DMS114 treated with DMSO at 0.1 percent for 48 hours (cell line): ENCODE results near the gene FBXL16.
A peak's percentile ranks its signal among the peaks of the same experiment; 100 is the strongest.

ENCODE experiments used
- DNase-seq: peaks from one replicate; lab custom pipeline; 2025; ENCODE audit not compliant: unreplicated experiment; lab: John Stamatoyannopoulos, UW

The FBXL16 gene

DNA sequence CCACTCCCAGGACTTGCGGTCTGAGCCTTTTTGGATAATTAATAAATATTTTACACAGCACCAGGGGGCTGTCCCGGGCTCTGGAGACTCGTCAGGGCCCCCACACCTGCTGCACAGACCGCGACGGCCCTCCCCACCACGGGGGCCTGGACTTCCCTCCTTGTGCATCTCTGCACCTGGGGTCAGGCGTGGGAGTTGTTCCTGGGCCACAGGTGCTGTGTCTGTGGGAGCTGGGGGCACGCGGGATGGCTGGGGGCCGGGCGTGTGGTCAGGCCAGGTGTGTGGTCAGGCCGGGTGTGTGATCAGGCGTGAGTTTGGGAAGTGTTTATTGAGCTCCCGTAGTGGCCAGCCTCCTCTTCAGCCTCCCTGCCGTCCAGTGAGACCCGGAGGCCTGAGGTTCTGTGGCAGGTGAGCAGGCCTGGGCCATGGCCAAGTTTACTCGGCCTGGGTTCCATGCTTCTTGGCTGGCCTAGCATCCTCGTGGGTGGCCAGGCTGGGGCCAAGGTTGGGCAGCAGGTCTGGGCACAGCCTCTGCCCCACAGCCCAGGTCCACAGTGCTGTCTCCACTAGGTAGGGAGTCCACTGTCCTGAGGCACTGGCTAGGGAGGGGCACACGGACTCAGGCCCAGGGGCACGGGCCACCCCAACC is 27.3 kb downstream of the FBXL16 start:
- no peak for DNase-seq

DNA sequence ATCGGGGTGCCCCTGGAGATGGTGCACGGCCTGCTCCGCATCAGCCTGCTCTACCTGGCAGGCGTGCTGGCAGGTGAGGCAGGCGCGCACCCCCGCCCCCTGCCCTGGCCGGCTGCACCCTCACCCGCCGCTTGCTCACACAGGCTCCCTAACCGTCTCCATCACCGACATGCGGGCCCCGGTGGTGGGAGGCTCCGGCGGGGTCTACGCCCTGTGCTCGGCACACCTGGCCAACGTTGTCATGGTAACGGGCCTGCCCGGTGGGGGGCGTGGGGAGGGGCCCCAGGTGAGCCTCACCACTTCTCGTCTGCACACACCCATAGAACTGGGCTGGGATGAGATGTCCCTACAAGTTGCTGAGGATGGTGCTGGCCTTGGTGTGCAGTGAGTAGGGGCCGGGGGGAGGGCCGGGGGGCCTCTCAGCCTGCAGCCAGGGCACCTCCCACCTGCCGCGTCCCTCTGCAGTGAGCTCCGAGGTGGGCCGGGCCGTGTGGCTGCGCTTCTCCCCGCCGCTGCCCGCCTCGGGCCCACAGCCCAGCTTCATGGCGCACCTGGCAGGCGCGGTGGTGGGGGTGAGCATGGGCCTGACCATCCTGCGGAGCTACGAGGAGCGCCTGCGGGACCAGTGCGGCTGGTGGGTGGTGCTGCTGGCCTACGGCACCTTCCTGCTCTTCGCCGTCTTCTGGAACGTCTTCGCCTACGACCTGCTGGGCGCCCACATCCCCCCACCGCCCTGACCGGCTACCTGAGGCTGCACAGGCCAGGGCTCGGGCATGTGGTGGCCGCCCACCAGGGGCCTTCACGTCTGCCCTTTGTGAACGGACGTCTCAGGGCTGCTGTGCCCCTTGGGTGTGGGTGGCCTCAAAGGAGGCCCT is 28.0 kb downstream of the FBXL16 start:
- no peak for DNase-seq

DNA sequence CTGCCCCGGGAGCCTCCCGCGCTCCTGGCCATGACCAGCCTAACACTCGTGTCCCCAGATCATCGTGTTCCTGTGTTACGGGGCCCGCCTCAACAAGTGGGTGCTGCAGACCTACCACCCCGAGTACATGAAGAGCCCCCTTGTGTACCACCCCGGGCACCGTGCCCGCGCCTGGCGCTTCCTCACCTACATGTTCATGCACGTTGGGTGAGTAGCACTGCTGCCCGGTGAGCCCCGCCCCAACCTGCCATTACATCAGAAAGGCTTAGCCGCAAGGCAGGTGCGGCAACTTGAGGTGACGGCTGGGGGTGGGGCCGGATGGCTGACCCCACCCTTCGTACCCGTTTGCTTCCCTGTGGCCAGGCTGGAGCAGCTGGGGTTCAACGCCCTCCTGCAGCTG is 28.7 kb downstream of the FBXL16 start:
- no peak for DNase-seq

DNA sequence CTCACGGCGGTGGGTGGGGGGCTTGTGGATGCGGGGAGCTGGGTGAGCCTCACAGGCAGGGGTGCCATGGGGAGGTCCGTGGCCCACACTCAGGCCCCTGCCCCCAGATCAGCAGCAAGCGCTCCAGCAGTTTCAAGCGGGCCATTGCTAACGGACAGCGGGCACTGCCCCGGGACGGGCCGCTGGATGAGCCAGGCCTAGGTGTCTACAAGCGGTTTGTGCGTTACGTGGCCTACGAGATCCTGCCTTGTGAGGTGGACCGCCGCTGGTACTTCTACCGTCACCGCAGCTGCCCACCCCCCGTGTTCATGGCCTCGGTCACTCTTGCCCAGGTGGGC is 29.1 kb downstream of the FBXL16 start:
- no peak for DNase-seq

DNA sequence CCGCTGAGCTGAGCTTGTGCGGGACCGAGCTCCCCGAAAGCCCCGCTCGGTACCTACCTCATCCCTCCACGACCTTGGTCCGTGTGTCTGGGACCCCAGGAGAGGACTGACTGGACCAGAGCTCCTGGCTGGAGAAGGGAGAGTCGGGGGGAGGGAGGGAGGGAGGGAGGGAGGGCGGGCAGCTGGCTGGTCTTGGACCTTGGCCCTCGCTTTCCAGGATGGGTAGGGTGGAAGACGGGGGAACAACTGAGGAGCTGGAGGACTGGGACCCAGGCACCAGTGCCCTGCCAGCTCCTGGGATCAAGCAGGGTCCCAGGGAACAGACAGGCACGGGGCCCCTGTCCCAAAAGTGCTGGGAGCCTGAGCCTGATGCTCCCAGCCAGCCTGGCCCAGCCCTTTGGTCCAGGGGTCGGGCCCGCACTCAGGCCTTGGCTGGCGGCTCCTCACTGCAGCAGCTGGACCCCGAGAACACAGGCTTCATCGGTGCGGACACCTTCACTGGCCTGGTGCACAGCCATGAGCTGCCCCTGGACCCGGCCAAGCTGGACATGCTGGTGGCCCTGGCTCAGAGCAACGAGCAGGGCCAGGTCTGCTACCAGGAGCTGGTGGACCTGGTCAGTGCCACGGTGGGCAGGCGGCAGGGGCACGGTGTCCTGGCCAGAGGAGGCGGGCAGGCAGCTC is 29.6 kb downstream of the FBXL16 start:
- DNase-seq: no peak

DNA sequence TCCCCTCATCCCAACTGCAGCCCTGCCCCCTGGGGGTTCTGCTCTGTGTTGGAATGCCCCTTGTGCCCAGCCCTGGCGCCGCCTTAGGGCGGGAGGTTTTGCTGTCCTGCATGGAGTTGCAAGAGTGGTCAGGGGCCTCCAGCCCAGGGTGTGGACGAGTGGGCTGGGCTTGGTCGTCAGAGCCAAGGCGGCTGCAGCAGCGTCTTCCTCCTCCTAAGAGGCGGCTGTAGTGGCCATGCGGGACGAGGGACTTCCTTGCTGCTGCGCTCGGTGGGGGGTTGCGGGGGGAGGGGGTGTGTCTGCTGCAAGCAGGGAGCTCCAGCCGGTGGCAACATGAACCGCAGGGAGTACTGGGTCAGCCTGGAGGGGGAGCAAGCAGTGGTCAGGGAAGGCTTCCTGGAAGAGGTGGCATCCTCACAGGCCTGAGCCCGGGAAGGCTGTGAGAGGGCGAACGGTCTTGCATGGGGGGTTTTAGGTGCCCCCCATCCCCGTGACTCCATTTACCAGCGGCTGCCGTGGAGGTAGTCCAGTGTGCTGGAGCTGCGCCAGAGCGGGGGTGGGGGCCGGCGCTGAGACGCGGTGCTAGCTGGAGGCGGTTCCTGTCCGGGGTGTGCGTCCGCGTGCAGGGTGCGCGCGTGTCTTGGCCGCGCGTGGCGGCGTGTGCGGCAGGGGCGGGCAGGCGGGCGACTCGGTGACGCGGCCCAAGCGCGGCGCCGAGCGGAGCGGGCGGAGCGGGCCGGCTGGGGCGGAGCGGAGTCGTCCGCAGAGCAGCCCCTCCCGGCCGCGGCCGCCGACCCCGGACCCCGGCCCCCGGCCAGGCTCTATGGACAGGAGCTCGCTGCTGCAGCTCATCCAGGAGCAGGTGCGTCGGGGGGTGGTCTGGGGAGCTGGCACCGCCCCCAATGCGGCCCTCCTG is 30.4 kb downstream of the FBXL16 start, which contains the start of gene RHBDL1:
Gene RHBDL1 (plus strand): TSS at position 704 of the 916 bp plus-strand sequence. CDS start 120 bp downstream, at position 824.
- no peak for DNase-seq

DNA sequence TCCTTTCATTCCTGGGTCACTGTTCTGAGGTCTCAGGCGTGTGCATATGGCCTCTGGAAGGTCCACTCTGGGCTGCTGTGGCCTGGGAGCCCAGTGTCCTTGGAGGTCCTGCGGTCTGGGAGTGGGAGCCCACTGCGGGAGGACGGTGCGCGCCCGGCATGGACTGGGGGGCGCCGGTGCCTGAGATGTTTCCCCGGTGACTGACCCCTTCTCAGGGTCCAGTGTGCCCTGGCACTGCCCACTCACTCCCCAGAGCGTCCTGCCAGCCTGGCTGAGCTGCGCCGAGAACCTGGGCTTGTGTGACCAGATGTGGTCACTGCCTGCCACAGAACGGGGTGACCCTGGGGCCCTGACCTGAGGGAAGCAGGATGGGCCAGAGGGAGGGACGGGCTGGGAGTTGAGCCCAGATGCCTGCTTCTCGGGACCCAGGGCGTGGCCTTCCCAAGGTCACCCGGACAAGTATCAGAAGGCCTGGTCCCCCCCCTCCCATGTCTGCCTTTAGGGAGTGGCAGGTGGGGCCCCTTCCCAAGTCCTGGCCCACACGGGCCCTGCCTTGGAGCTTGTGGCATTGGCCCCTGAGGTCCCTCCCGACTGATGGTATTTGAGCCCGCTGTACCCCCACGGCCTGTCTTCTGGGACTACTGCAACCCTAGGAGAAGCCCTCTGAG is 31.3 kb downstream of the FBXL16 start:
- no peak for DNase-seq

DNA sequence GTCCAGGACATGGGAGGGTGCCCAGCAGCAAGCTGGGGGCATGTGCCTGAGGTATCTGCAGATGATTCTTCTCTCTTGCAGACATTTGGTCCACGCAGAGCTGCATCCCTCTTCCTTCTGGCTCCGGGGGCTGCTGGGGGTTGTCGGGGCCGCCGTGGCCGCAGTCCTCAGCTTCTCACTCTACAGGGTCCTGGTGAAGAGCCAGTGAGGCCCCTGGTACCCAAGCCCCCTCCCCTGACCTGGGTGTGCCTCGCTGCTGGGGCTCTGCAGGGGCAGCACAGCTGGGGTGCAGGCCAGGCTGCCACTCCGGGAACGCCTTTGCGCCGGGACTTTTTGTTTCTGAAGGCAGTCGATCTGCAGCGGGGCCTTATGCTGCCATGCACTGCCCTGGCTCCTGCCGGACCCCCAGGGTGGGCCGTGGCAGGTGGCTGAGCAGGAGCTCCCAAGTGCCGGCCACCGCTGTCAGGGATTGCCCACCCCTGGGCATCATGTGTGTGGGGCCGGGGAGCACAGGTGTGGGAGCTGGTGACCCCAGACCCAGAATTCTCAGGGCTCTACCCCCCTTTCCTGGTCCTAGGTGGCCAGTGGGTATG is 32.1 kb downstream of the FBXL16 start:
- no peak for DNase-seq

DNA sequence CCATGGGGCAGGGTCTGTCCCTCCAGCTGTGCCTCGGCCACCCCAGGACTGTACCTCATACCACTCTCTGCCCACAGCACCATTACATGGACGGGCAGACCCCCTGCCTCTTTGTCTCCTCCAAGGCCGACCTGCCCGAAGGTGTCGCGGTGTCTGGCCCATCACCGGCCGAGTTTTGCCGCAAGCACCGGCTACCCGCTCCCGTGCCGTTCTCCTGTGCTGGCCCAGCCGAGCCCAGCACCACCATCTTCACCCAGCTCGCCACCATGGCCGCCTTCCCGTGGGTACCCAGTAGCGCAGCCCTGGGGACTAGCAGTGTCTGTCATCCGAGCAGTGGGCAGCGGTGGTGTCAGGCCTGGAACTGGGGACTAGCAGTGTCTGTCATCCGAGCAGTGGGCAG is 32.8 kb downstream of the FBXL16 start:
- no peak for DNase-seq

DNA sequence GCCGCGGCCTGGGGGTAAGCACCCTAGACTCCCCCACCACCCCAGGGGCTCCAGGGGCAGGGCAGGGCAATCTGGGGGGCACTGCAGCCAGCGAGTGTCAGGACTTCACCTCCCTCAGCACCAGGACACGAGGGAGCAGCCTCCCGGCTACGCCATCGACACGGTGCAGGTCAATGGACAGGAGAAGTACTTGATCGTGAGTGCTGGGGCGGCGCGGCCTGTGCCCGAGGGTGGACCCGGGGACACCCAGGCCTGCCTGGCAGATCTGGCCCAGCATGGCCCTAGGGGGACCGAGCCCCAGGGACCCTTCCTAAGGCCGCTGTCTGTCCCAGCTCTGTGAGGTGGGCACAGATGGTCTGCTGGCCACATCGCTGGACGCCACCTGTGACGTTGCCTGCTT is 33.2 kb downstream of the FBXL16 start:
- no peak for DNase-seq

DNA sequence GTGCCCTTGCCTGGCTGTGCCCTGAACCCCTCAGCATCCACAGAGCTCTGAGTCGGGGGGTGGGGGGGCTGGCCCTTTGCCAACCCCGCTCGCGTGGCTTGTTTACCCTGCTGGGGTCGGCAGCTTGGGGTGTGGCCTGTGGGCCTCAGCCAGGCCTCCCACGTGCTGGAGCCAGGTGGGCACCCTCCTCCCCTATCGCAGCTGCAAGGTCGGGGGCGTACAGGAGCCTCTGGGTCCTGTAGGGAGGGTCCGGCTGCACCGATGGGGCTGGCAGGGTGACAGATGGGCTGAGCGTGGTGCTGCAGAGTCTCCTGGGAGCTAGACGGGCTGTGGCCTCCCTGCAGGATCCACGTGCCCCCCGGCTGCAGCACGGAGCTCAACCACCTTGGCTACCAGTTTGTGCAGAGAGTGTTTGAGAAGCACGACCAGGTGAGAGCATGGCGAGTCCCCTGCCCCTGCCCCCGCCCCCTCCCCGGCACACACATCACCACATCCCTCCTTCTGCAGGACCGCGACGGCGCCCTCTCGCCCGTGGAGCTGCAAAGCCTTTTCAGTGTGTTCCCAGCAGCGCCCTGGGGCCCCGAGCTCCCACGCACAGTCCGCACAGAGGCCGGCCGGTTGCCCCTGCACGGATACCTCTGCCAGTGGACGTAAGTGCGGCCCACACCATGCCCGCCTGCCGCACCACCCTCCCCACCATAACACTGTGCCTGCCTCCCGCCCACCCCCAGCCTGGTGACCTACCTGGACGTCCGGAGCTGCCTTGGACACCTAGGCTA is 34.1 kb downstream of the FBXL16 start:
- no peak for DNase-seq

DNA sequence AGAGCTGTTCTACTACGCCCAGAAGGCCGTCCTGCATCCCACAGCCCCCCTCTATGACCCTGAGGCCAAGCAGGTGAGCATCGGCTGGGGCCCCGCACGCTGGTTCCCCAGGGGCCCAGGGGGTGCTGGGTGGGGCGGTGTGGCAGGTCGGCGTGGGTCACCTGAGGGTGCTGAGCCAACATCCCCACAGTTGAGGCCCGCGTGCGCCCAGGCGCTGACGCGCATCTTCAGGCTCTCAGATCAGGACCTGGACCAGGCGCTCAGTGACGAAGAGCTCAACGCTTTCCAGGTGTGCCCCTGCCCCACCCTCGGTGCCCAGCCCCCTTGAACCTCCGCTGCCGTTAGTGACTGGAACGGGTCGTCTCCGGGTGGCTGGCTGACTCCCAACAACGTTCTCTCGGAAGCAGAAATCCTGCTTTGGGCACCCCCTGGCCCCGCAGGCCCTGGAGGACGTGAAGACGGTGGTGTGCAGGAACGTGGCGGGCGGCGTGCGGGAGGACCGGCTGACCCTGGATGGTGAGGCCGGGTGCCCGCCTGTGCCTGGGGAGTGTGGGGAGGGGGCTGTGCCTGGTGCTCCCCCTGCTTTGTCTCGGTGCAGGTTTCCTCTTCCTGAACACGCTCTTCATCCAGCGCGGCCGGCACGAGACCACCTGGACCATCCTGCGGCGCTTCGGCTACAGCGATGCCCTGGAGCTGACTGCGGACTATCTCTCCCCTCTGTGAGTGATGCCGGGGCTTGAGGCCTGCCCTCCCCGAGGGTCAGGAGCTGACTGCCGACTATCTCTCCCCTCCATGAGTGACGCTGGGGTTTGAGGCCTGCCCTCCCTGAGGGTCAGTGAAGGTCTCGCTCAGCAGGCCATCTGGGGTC is 34.9 kb downstream of the FBXL16 start:
- no peak for DNase-seq

DNA sequence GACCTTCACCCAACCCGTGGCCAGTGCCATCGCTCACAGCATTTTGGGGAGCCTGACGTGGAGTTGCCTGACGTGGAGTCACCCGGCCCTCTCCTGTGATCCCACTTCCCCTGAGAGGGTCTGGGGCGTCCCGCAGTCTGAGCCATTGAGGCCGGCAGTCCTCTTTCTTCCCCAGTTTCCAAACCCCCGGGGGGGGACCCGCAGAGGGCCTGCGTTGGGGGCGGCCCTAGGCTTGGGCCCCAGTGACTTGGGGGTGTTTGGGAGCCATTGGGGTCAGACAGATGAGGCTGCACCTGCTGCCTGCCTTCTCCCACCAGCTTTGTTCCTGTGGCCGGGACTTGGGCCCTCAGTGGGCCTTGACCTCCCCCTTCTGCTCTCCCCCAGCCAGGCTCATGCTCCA is 35.9 kb downstream of the FBXL16 start:
- DNase-seq: no peak

DNA sequence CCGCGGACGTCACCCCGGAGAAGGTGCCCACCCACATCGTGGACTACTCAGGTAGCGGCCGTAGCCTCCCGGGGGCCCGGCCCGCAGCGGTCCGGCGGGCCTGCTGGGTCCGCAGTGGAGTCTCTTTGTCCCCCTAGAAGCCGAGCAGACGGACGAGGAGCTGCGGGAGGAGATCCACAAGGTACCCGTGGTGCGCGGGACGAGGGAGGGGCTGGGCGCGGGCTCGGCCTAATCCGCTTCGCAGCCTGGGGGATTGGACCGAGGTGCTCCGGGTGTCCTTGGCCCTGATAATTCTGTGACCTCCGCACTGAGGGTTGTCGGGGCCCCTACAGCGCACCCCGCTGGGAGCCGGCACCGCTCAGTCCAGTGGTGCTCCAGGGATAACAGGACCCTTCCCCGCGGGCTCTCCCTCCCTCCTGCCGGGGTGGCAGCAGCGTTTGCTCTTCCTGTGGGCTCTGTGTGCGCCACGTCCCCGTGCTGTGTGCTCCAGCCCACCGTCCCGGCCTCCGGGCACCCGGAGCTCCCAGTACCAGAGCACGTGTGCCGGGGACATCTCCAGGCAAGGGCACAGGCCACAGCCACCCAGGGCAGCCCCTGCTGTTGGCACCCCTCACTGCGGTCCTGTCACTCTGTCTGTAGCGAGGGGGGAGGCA is 37.0 kb downstream of the FBXL16 start:
- no peak for DNase-seq

DNA sequence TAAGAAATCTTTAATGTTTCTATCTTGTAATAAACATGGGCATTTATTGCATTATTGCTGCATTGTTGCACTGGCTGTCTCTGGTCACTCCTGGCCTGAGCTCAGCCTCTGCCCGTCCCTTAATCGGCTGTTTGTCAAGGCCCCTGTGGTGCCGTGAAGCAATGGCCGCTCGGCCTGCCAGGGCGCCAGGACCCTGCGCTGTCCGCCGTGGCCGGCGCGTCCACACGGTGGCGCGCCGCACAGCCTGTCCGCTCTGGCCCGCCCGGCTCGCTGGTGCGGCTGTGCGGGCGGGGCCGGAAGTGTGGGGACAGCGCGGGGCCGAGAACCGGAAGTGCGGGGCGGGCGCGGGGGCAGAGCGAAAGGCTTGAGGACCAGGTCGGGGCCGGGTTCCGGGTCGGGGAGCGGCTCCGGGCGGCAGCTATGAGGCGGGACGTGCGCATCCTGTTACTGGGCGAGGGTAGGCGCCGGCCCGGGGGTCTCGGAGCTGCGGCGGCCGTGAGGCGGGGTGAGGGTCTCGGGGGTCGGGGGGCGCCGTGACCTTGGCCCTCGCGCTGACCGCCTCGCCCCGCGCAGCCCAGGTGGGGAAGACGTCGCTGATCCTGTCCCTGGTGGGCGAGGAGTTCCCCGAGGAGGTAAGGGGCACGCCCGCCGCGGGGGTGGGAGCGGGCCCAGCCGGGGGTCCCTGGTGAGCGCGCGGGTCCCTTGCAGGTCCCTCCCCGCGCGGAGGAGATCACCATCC is 37.7 kb downstream of the FBXL16 start, which contains the start of gene RHOT2:
Gene RHOT2 (plus strand): TSS at position 353 of the 739 bp plus-strand sequence. CDS start 68 bp downstream, at position 421.
- peak; percentile 75 for DNase-seq

DNA sequence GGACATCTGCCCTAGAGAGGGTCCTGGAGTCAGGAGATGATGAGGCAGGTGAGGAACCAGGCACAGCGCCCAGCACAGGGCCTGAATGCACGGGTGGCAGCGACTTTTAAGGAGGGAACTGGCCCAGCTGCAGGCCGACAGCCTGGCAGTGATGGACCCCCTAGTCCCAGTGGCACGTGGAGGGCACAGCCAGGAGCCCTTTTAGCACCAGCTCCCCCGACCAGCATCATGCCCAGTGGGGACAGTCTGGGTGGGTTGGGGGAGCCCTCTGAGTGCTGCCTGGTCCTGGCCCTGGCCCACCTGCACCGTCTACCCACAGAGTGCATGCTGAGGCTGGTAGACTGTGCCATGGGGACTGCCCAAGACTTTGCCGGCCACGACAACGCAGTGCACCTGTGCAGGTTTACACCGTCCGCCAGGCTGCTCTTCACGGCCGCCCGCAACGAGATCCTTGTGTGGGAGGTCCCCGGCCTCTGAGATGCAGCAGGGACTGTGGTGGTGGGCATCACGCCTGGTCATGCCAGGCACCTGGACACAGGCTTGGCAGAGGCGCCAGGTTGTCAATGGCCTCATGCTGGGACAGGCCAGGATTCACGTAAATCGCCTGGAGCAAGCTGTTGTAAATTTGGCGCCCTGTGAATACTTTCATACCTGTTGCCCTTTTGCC is 38.4 kb downstream of the FBXL16 start:
- no peak for DNase-seq
